HCT116 (cell line): Measurements from ENCODE around the gene ALG2. TPM values are rescaled to one million over a fixed set of nuclear protein-coding genes. Genes with fewer than 3 reads are reported as not detected.

Experiments used
- ATAC-seq: fragments of 200-7000 bp; cut with Tn5 transposase; 2 replicates; pipeline ENCODE4 v1.9.1; 2020; ENCODE audit warnings: mild to moderate bottlenecking, moderate library complexity
- BruUV-seq: library from RNA; stranded (reverse); fragments of 400-500 nt; replicated peaks from 2 replicates; lab custom pipeline; 2021; lab: Mats Ljungman, UMichigan
- CTCF ChIA-PET: fragments of 300-600 bp; sonication (Branson Sonifier 250); formaldehyde crosslinking; loops from one replicate; lab custom pipeline; 2021; ENCODE audit warnings: antibody characterized with exemption; lab: Charles Lee
- POLR2A ChIA-PET: fragments of 300-600, 350-600 bp; sonication (Branson Sonifier 250); formaldehyde crosslinking; loops from one replicate; lab custom pipeline; 2021; ENCODE audit warnings: antibody characterized with exemption; lab: Charles Lee
- RAD21 ChIA-PET, 2 experiments: fragments of 300-600 bp; sonication (Branson Sonifier 250); formaldehyde crosslinking; loops; one replicate each; lab custom pipeline; 2023; ENCODE audit warnings: low total read pairs in 2 of 2; ENCODE audit not compliant: uncharacterized antibody in 2 of 2, unreplicated experiment in 2 of 2, low non-redundant PET in 1 of 2; lab: Charles Lee
- DNase-seq: peaks from one replicate; pipeline ENCODE4 v3.0.0-alpha.2; 2010; ENCODE audit warnings: low read depth, low spot score
- H2AFZ ChIP-seq: fragments of 200-600 bp; shearing (Covaris generic), sonication (generic); 2 replicates; pipeline ENCODE4 v1.6.1; 2017; ENCODE audit warnings: low read depth, mixed run types, mixed read lengths, antibody characterized with exemption, low read length; ENCODE audit not compliant: poor library complexity, severe bottlenecking
- H3K27ac ChIP-seq: 2 replicates; pipeline ENCODE4 v1.5.1; 2012; ENCODE audit warnings: low read depth, low read length
- H3K27me3 ChIP-seq: fragments of 200-600 bp; sonication (generic); 2 replicates; pipeline ENCODE4 v1.6.1; 2016; ENCODE audit warnings: mixed run types, low read length, mixed read lengths; ENCODE audit not compliant: insufficient read depth
- H3K36me3 ChIP-seq, 2 experiments: fragments of 200-500 bp in 1 of 2; fragments of 200-600 bp in 1 of 2; sonication (Bioruptor generic) in 1 of 2; sonication (generic) in 1 of 2; 2 replicates each; pipeline versions ENCODE4 v1.5.1 to v1.6.1; 2014 to 2016; ENCODE audit warnings: low read length in 2 of 2, inconsistent platforms in 1 of 2, mixed read lengths in 1 of 2, mixed run types in 1 of 2; ENCODE audit not compliant: insufficient read depth in 2 of 2, control insufficient read depth in 1 of 2
- H3K4me1 ChIP-seq, 2 experiments: fragments of 200-600 bp in 1 of 2; sonication (generic) in 1 of 2; 2 replicates each; pipeline versions ENCODE4 v1.5.1 to v1.6.1; 2012 to 2017; ENCODE audit warnings: low read length in 2 of 2, inconsistent platforms in 1 of 2, mild to moderate bottlenecking in 1 of 2, mixed read lengths in 1 of 2, mixed run types in 1 of 2, moderate library complexity in 1 of 2; ENCODE audit not compliant: insufficient read depth in 2 of 2, control insufficient read depth in 1 of 2
- H3K4me2 ChIP-seq: fragments of 200-600 bp; sonication (generic); 2 replicates; pipeline ENCODE4 v1.6.1; 2017; ENCODE audit warnings: mixed run types, low read length, mixed read lengths
- H3K4me3 ChIP-seq, 2 experiments: fragments of 200-600 bp in 1 of 2; sonication (generic) in 1 of 2; replicated peaks in 1 of 2; 2 replicates each; pipeline ENCODE4 v1.5.1; 2011 to 2016; ENCODE audit warnings: low read length in 2 of 2, control low read depth in 1 of 2, low read depth in 1 of 2, mild to moderate bottlenecking in 1 of 2, mixed read lengths in 1 of 2, mixed run types in 1 of 2
- H3K79me2 ChIP-seq: fragments of 200-600 bp; sonication (generic); 2 replicates; pipeline ENCODE4 v1.6.1; 2017; ENCODE audit warnings: mild to moderate bottlenecking, mixed run types, low read length, moderate library complexity, mixed read lengths; ENCODE audit not compliant: insufficient read depth
- H3K9ac ChIP-seq: fragments of 200-600 bp; sonication (generic); 2 replicates; pipeline ENCODE4 v1.6.1; 2016; ENCODE audit warnings: low read length, mixed read lengths
- H3K9me2 ChIP-seq: fragments of 200-600 bp; sonication (generic), shearing (Covaris generic); 2 replicates; pipeline ENCODE4 v1.6.1; 2017; ENCODE audit warnings: mixed run types, mild to moderate bottlenecking, moderate library complexity; ENCODE audit not compliant: insufficient read depth
- H3K9me3 ChIP-seq, 2 experiments: fragments of 200-500 bp in 1 of 2; fragments of 200-600 bp in 1 of 2; sonication (Bioruptor generic) in 1 of 2; sonication (generic) in 1 of 2; 2 replicates each; pipeline ENCODE4 v1.6.1; 2014 to 2017; ENCODE audit warnings: low read length in 2 of 2, mixed read lengths in 2 of 2, inconsistent platforms in 1 of 2, low read depth in 1 of 2, mild to moderate bottlenecking in 1 of 2, mixed run types in 1 of 2, moderate library complexity in 1 of 2; ENCODE audit not compliant: control insufficient read depth in 1 of 2, insufficient read depth in 1 of 2
- H4K20me1 ChIP-seq: fragments of 200-600 bp; sonication (generic), shearing (Covaris generic); 2 replicates; pipeline ENCODE4 v1.6.1; 2017; ENCODE audit warnings: mixed run types, mild to moderate bottlenecking, moderate library complexity; ENCODE audit not compliant: insufficient read depth
- ATF3 ChIP-seq: IDR thresholded peaks from 2 replicates; pipeline ENCODE4 v1.6.1; 2012
- CEBPB ChIP-seq: IDR thresholded peaks from 2 replicates; pipeline ENCODE4 v1.6.1; 2012; ENCODE audit warnings: low read depth
- EGR1 ChIP-seq: IDR thresholded peaks from 2 replicates; pipeline ENCODE4 v1.6.1; 2012; ENCODE audit warnings: low read depth
- EZH2 ChIP-seq: fragments of 200-600 bp; sonication (generic); IDR thresholded peaks from 2 replicates; pipeline ENCODE4 v1.6.1; 2017; ENCODE audit warnings: antibody characterized with exemption, mixed run types
- EZH2phosphoT487 ChIP-seq: fragments of 200-600 bp; IDR thresholded peaks from 2 replicates; pipeline ENCODE4 v1.6.1; 2018; ENCODE audit warnings: antibody characterized with exemption, borderline replicate concordance
- FOSL1 ChIP-seq: IDR thresholded peaks from 2 replicates; pipeline ENCODE4 v1.6.1; 2012; ENCODE audit warnings: low read depth
- JUND ChIP-seq: IDR thresholded peaks from 2 replicates; pipeline ENCODE4 v1.6.1; 2012
- MAX ChIP-seq: IDR thresholded peaks from 2 replicates; pipeline ENCODE4 v1.6.1; 2012
- SRF ChIP-seq: IDR thresholded peaks from 2 replicates; pipeline ENCODE4 v1.6.1; 2012; ENCODE audit warnings: low read depth
- TCF7L2 ChIP-seq: IDR thresholded peaks from 2 replicates; pipeline ENCODE4 v1.7.0; 2011; ENCODE audit warnings: borderline replicate concordance, inconsistent platforms; ENCODE audit not compliant: insufficient read depth, insufficient read length; ENCODE audit errors: extremely low read depth
- YY1 ChIP-seq: IDR thresholded peaks from 2 replicates; pipeline ENCODE4 v1.6.1; 2011; ENCODE audit warnings: low read length, low read depth, moderate library complexity, mild to moderate bottlenecking; ENCODE audit not compliant: insufficient replicate concordance; ENCODE audit errors: extremely low read depth
- ZBTB33 ChIP-seq: IDR thresholded peaks from 2 replicates; pipeline ENCODE4 v1.6.1; 2011; ENCODE audit warnings: mild to moderate bottlenecking, low read length, moderate library complexity; ENCODE audit not compliant: insufficient replicate concordance; ENCODE audit errors: extremely low read depth
- ZFX ChIP-seq: fragments of 450-650 bp; IDR thresholded peaks from 2 replicates; pipeline ENCODE4 v1.6.1; 2017
- intact Hi-C: fragments of 100-400 bp; cut with micrococcal nuclease; formaldehyde crosslinking; loops from 2 replicates; pipeline ENCODE4 v1.10.0; 2022
- total RNA-seq: library from RNA; stranded (reverse); gene quantifications from one replicate; pipeline ENCODE4 v1.2.1, GENCODE V29; 2021; ENCODE audit not compliant: unreplicated experiment

The ALG2 gene
- total RNA-seq, 1 experiment from 2014 or later: 27.9 TPM

DNA sequence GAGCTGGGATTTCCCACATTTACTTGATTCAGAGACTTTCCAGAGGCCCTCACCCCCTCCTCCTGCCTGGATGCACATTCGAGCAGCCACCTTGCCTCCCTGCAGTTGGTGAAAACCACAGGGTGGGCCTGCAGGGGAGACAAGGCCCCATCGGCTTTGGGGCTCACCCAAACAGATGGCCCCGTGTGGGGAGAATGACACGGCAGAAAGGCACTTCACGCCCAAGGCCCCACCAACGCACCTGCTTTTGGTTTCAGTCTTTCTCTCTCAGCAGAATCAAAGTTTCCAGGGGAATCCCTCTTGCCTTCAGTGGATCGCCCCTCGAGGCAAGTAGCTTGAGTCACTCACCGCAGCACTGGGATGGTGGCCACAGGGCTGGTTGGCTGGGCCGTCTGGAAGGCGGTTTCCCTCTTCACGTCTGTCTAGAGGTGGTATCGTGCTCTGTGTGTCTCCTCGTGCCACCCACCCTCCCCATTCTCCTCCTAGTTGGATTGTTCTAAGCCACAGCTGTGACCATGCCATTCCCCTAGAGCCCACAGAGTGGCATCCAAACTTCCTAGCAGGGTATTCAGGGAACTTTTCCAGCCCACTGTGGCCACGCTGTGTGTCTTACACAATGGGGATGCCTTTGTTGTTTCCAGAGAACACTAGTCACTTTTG is 32.2 kb upstream of the ALG2 start:
- Histone ChIP-seq H3K9ac (no peak overlapping the region), H3K9me3 (no peaks in the 10 kb centered on the region), H3K9me2 (no peaks in the 10 kb centered on the region), H2AFZ (no peak overlapping the region), H3K27ac (no peak overlapping the region), H4K20me1 (no peaks in the 10 kb centered on the region), H3K36me3 (no peaks in the 10 kb centered on the region), H3K27me3 (no peaks in the 10 kb centered on the region), H3K79me2 (no peaks in the 10 kb centered on the region), H3K4me2 (no peak overlapping the region), H3K4me3 (no peak overlapping the region), H3K4me1 (no peaks in the 10 kb centered on the region)
- TF ChIP-seq MAX (no peak), YY1 (no peak), FOSL1 (no peak), EZH2phosphoT487 (no peak), EZH2 (no peak), TCF7L2 (no peak), ATF3 (no peak), CEBPB (no peak), ZBTB33 (no peak), ZFX (no peak), JUND (no peak), EGR1 (no peak), SRF (no peak)
- intact Hi-C loops: no loop called here
- DNase-seq (no peak), ATAC-seq (peak; percentile 30; the same call in 1 of the 2 replicates)
- ChIA-PET CTCF (interaction anchor here (0.6 kb wide), 1 partner anchor 758 kb away, joined by 3 read pairs; no protein-coding TSS in a partner anchor), RAD21 (no interaction called here), POLR2A (no interaction called here)
- BruUV-seq: no TSS peak
